LNCAP (cell line): Measurements from ENCODE around the gene RAB34.

ENCODE experiments used
- TF ChIP-seq, protein P1 (sequence below): fragments of 450-650 bp; IDR thresholded peaks from 2 replicates; pipeline ENCODE4 v1.5.1; 2017; ENCODE audit warnings: mild to moderate bottlenecking

Gene RAB34

DNA sequence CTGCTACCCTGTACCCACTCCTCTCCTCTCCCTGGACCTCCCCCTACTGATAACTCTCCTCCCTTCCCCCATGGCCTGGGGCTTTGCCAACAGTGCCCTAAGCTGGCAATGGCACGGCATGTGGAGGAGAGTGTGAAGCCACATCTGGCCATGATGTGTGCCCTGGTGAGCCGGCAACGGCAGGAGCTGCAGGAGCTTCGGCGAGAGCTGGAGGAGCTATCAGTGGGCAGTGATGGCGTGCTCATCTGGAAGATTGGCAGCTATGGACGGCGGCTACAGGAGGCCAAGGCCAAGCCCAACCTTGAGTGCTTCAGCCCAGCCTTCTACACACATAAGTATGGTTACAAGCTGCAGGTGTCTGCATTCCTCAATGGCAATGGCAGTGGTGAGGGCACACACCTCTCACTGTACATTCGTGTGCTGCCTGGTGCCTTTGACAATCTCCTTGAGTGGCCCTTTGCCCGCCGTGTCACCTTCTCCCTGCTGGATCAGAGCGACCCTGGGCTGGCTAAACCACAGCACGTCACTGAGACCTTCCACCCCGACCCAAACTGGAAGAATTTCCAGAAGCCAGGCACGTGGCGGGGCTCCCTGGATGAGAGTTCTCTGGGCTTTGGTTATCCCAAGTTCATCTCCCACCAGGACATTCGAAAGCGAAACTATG lies 31.3 kb upstream of the RAB34 start:
- TF ChIP-seq, protein P1, sequence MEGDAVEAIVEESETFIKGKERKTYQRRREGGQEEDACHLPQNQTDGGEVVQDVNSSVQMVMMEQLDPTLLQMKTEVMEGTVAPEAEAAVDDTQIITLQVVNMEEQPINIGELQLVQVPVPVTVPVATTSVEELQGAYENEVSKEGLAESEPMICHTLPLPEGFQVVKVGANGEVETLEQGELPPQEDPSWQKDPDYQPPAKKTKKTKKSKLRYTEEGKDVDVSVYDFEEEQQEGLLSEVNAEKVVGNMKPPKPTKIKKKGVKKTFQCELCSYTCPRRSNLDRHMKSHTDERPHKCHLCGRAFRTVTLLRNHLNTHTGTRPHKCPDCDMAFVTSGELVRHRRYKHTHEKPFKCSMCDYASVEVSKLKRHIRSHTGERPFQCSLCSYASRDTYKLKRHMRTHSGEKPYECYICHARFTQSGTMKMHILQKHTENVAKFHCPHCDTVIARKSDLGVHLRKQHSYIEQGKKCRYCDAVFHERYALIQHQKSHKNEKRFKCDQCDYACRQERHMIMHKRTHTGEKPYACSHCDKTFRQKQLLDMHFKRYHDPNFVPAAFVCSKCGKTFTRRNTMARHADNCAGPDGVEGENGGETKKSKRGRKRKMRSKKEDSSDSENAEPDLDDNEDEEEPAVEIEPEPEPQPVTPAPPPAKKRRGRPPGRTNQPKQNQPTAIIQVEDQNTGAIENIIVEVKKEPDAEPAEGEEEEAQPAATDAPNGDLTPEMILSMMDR: no peak

DNA sequence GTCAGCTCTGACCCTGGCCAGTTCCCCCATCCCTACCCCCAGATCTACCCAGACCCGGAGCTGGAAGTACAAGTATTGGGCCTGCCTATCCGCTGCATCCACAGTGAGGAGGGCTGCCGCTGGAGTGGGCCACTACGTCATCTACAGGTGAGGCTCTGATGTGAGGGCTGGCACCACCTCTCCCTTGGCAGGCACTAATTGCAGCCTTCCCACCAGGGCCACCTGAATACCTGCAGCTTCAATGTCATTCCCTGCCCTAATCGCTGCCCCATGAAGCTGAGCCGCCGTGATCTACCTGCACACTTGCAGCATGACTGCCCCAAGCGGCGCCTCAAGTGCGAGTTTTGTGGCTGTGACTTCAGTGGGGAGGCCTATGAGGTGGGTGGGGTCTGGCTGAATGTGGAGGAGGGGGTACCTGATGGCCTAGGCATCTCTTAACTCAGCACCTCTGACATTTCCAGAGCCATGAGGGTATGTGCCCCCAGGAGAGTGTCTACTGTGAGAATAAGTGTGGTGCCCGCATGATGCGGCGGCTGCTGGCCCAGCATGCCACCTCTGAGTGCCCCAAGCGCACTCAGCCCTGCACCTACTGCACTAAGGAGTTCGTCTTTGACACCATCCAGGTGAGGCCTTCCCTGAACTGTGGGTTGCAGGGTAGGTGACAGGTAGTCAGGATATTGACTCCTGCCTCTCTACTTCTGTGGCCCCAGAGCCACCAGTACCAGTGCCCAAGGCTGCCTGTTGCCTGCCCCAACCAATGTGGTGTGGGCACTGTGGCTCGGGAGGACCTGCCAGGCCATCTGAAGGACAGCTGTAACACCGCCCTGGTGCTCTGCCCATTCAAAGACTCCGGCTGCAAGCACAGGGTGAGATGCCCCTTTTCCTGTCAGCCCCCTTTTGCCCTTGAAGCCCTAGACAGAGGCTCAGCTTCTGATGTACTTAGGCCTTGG lies 30.4 kb upstream of the RAB34 start:
- TF ChIP-seq, protein P1: no peak

DNA sequence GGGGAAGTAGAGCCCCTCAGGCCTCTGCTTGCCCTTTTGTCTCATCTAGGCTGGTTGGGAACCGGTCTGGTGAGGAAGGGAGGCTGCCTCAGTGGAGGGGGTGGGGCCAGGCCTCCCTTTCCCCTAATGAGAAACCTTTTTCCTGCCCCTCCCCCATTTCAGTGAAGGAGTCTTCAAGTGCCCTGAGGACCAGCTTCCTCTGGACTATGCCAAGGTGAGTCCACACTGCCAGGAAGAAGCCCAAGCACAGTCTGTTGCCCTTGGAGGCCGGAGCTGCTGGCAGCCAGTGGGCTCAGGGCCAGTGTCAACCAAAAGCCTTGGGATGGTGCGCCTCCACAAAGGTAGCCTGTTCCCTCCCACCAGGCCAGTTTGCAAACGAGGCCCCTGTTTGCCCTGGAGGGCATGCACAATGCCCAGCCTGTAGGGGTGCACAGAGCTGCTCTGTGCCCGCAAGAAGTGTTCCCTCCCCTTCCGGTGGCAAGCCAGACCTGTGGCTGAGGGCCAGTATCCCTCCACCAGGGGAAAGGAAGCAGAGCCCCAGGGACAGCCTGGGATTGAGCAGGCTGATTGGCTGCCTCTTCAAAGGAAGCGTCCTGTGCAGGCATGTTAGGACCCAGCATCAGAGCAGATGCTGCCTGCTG lies 29.5 kb upstream of the RAB34 start:
- TF ChIP-seq, protein P1: no peak

DNA sequence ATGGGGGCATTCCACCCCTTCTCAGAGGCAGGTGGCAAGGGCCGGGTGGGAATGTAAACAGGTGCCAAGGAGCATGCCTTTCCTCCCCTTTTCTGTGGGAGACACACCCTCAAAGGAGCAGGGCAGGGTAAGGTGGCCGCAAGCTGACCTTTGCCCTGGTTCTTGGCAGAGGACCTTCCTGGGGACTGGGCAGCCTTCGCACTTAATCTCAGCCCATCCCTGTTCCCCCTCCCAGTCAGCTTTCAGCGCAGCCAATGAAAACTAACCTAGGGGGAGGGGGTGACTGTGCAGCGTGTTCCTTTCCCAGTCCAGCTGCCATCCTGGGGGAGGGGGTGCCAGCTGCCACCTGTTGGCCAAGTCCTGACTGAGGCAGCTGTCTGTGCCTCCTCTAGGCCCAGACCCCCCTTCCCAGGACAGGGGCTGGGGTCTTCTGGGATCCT lies 29.0 kb upstream of the RAB34 start:
- TF ChIP-seq, protein P1: no peak

DNA sequence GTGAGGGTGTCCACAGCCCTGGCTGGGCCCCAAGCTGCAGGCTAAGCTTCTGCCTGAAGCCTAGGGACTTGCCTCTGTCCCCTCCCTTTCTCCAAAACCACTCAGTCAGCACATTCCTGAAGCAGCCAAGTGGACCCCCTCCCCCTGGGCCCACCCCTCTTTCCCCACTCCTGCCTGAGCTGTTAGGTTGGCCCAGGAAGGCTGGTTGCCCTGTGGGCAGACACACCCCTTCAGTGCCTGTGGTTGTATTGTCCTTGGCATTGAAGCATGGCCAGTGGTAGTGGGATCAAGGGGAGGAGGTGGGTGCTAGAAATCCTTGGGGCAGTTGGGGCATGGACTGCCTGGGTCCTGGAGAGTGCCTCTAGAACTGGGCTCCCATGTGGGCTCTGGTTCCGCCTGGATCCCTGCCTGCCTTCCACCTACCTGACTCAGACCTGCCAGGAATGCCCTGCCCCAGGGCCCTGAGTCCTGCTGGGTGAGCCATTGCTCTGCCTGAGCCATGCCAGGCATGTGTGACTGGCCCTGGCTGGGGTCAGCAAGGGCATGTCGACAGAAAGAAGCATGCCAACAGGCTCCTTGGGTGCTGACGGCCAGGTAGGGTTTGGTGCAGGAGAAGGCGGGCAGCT lies 28.2 kb upstream of the RAB34 start:
- TF ChIP-seq, protein P1: no peak

DNA sequence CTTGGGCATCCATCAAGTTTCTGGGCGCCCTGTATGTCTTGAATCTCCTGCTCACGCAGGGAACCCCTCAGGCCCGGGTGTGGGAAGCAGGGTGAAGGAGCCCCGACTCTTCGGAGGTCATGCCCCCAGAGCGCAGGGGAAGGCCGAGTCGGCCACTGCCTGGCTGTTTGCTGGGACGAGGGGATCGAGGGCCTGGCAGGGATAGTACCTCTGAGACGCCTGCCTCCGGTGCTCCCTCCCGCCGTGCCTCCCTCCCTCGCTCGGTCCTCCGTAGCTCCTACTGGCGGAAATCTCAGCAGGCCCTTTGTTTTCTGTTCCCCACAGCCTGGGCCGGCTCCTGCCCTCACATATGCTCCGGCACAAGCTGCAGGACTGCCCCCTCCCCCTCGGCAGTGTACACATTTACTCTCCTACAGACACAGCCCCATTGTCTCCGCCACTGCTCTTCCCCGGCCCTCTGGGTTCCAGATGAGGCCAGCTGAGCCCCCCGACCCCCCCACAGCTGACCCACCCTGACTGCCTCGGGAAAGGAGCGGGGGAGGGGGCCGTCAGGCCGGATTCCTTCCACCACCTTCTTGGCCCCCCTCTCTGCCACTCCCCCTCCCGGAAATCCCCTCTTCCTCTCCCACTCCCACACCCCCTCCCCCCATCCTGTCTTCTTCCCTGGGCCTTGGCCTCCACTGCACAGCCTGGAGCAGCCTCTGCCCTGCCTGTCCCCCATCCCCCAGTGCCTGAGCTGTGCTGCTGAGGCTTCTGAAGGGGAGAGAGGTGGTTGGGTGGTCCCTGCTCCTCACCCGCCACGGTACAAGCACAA lies 27.5 kb upstream of the RAB34 start:
- TF ChIP-seq, protein P1: no peak
